Measurements from ENCODE around the gene TVP23A.
"Not testable (repeated sequence)": the region's sequence is repeated elsewhere in the genome, so short reads cannot be mapped to it uniquely, and the experiment has no call there.

The TVP23A gene

DNA sequence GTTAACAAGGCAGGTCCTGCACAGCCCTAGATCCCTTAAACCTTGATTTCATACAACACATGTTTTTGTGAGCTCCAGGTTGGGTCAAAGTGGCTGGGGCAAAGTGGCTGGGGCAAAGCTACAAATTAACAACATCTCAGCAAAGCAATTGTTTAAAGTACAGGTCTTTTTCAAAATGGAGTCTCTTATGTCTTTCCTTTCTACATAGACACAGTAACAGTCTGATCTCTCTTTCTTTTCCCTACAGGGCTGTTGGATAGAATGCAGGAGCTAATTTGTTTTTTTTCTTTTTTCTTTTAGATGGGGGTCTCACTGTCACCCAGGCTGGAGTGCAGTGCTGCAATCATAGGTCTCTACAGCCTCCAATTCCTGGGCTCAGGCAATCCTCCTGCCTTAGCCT, 11.6 kb upstream of the TVP23A start:
- not testable (repeated sequence) for H3K36me3 ChIP-seq (ENCODE audit: insufficient read depth, low read length); H3K4me1 ChIP-seq (ENCODE audit: insufficient read depth, low read length); H3K4me3 ChIP-seq (ENCODE audit: low read length); H2AFZ ChIP-seq (ENCODE audit: low read depth, low read length); H3K27me3 ChIP-seq (ENCODE audit: insufficient read depth, low read length); H3K9me3 ChIP-seq (ENCODE audit: low read length)

DNA sequence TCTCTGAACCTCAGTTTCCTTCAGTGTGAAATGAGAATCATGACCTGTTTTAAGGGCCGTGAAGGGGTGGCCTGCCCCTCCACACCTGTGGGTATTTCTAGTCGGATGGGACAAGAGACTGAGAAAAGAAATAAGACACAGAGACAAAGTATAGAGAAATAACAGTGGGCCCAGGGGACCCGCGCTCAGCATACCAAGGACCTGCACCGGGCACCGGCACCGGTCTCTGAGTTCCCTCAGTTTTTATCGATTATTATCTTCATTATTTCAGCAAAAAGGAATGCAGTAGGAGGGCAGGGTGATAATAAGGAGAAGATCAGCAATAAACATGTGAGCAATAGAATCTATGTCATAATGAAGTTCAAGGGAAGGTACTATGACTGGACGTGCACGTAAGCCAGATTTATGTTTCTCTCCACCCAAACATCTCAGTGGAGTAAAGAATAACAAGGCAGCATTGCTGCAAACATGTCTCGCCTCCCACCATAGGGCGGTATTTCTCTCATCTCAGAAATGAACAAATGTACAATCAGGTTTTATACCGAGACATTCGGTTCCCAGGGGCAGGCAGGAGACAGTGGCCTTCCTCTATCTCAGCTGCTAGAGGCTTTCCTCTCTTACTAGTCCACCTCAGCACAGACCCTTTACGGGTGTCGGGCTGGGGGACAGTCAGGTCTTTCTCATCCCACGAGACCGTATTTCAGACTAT, 10.9 kb upstream of the TVP23A start:
- H3K27me3 ChIP-seq (ENCODE audit: insufficient read depth, low read length); H3K4me3 ChIP-seq (ENCODE audit: low read length); H2AFZ ChIP-seq (ENCODE audit: low read depth, low read length); H3K4me1 ChIP-seq (ENCODE audit: insufficient read depth, low read length); H3K36me3 ChIP-seq (ENCODE audit: insufficient read depth, low read length); H3K9me3 ChIP-seq (ENCODE audit: low read length): not testable (repeated sequence)

DNA sequence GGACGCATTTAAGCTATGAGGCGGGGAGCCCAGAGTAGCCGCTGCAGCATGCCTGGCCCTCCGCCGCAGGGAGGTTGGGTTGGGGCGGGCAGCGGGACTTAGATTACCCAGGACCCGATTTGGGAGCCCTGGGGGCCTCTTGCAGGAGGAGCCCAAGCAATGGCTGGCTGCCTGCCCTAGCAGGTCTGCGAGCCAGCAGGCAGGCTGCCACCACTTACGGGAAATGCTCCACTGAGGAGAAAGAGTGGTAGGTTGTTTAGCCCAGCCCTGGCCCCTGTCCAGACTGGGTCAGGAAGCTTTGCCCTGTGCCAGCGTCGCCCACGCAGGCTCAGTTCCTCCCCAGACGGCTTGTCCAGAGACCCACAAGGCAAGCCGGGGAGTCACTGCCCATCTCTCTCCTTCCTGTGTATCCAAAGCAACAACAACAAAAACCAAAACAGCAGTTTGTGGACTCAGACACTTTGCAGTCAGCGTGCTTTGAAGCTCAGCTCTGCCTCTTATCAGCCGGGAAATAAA, 10.3 kb upstream of the TVP23A start:
- no peaks in the 10 kb centered on the region for H3K36me3 ChIP-seq (ENCODE audit: insufficient read depth, low read length)
- no peaks in the 10 kb centered on the region for H3K9me3 ChIP-seq (ENCODE audit: low read length)
- H3K27me3 ChIP-seq (ENCODE audit: insufficient read depth, low read length) = peaks cover 7% of the 10 kb centered on the region
- H3K4me1 ChIP-seq (ENCODE audit: insufficient read depth, low read length) = peaks cover 4% of the 10 kb centered on the region
- H2AFZ ChIP-seq (ENCODE audit: low read depth, low read length) = no peak overlapping the region
- no peak overlapping the region for H3K4me3 ChIP-seq (ENCODE audit: low read length)

DNA sequence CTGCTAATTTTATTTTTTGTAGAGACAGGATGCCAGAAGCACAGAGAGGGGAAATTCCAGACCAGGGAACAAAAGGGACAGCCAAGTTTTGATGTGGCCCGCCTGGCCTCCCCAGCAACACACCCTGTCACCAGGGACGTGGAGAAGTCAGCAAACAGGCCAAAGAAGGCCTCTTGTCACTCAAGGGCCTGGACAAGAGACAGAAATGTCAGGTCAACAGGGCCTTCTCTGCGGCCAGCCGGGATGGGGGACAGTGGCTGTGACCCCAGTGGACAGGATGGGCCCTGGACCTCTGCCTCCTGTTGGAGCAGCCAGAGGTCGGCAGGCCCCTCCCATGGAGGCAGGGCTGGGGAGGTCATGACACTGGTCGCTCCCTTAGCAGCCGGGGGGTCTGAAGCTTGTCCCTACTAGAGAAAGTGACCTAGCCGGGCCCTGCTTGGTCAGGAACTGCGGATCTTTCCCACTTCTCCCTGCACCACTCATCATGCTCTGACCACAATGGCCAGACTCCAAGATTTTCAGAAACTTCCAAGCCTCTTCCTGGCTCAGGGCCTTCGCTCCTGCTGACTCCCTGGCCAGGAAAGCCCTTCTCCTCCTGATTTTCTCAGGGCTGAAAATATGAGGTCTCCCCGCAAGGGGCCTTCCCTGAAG, 9.2 kb upstream of the TVP23A start:
- H3K27me3 ChIP-seq (ENCODE audit: insufficient read depth, low read length) = peaks cover 7% of the 10 kb centered on the region
- no peak overlapping the region for H3K4me3 ChIP-seq (ENCODE audit: low read length)
- no peak overlapping the region for H2AFZ ChIP-seq (ENCODE audit: low read depth, low read length)
- no peaks in the 10 kb centered on the region for H3K9me3 ChIP-seq (ENCODE audit: low read length)
- H3K36me3 ChIP-seq (ENCODE audit: insufficient read depth, low read length) = no peaks in the 10 kb centered on the region
- peaks cover 4% of the 10 kb centered on the region for H3K4me1 ChIP-seq (ENCODE audit: insufficient read depth, low read length)

DNA sequence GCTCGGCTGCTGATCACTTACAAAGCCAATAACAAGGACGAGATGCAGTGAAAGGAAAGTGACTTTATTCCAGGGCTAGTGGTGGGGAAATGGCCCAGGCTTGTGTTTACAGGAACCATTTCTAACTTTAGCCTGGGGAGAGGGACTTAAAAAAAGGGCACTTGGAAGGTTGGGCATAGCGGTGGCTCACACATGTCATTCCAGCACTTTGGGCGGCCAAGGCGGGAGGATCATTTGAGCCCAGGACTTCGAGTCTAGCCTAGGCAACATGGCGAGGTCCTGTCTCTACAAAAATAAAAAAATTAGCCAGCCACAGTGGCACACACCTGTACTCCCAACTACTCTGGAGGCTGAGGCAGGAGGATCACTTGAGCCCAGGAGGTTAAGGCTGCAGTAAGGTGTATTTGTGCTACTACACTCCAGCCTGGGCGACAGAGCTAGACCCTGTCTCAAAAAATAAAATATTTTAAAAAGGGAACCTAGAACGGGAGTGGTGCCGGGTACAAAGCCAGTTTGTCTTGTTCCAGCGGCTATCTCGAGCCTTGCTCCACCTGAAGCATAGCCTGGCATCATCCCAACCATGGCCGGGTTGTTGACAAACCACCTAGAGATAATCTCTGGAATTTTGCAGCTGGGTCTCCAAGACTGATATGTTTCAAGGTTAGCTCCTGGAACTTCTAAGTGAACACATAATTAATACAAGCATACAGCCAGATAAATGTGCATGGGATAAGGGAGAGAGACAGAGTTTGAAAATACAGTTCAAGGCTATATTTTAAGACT, 5.7 kb upstream of the TVP23A start:
- H3K27me3 ChIP-seq (ENCODE audit: insufficient read depth, low read length) = peaks cover 20% of the 10 kb centered on the region
- H3K4me1 ChIP-seq (ENCODE audit: insufficient read depth, low read length) = peaks cover 4% of the 10 kb centered on the region
- no peaks in the 10 kb centered on the region for H3K9me3 ChIP-seq (ENCODE audit: low read length)
- H3K36me3 ChIP-seq (ENCODE audit: insufficient read depth, low read length) = no peaks in the 10 kb centered on the region
- H3K4me3 ChIP-seq (ENCODE audit: low read length) = no peak overlapping the region
- no peak overlapping the region for H2AFZ ChIP-seq (ENCODE audit: low read depth, low read length)

DNA sequence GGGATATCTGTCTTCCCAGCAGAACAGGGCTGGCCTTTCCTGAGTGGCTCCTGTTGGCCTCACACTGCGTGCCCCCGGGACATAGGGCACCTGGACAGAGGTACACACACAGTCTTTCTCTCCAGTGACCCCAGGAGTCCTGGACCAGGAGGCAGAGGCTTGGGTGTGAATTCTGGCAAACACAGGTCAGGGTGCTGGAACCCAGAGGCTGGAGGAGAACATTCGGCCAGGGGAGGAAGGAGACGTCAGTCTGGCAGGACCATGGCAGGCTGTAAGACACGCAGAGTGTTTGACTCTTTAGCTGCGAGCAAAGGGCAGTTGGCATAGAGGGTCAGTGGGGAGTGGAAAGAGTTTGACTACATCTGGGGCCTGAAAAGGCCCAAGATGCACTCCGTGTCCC, 4.1 kb upstream of the TVP23A start:
- H3K4me3 ChIP-seq (ENCODE audit: low read length) = no peak overlapping the region
- H3K27me3 ChIP-seq (ENCODE audit: insufficient read depth, low read length) = peaks cover 28% of the 10 kb centered on the region
- no peak overlapping the region for H2AFZ ChIP-seq (ENCODE audit: low read depth, low read length)
- peaks cover 2% of the 10 kb centered on the region for H3K4me1 ChIP-seq (ENCODE audit: insufficient read depth, low read length)
- no peaks in the 10 kb centered on the region for H3K9me3 ChIP-seq (ENCODE audit: low read length)
- no peaks in the 10 kb centered on the region for H3K36me3 ChIP-seq (ENCODE audit: insufficient read depth, low read length)

DNA sequence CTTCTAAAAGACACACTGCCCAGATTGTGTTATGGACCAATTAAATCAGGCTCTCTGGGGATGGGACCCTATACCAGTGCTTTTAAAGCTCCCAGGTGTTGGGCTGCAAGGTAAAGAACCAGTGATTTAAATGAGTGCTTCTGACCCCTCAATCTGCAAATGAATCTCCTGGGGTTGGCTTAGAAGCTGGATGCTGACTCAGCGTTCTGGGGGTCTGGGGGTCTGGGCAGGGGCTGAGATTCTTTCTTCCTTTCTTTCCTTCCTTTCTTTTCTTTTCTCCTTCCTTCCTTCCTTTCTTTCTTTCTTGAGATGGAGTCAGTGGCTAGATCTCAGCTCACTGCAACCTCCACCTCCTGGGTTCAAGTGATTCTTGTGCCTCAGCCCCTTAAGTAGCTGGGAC, 2.0 kb upstream of the TVP23A start:
- H2AFZ ChIP-seq (ENCODE audit: low read depth, low read length) = no peak overlapping the region
- H3K9me3 ChIP-seq (ENCODE audit: low read length) = no peaks in the 10 kb centered on the region
- no peak overlapping the region for H3K4me3 ChIP-seq (ENCODE audit: low read length)
- peaks cover 35% of the 10 kb centered on the region for H3K27me3 ChIP-seq (ENCODE audit: insufficient read depth, low read length)
- H3K36me3 ChIP-seq (ENCODE audit: insufficient read depth, low read length) = no peaks in the 10 kb centered on the region
- no peaks in the 10 kb centered on the region for H3K4me1 ChIP-seq (ENCODE audit: insufficient read depth, low read length)

DNA sequence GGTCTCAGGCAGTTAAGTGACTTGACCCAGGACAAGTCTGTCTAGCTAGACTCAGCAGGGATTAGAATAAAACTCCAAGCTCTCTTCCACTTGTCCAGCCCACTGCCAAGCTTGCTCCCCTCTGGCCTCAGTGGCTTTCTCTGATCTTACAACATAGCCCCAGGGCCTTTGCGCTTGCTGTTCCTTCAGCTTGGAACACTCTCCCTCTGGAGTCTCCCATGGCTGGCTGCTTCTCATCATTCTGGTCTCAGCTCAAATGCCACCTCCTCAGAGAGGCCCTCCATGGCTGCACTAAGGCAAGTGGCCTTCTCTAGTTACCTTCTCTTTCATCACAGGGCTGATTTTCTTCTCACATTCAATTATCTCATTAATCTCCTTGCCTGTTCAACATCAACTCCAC, 1.1 kb downstream of the TVP23A start:
- Histone ChIP-seq H3K4me1 (ENCODE audit: insufficient read depth, low read length) (no peaks in the 10 kb centered on the region), H2AFZ (ENCODE audit: low read depth, low read length) (no peak overlapping the region), H3K36me3 (ENCODE audit: insufficient read depth, low read length) (no peaks in the 10 kb centered on the region), H3K9me3 (ENCODE audit: low read length) (no peaks in the 10 kb centered on the region), H3K27me3 (ENCODE audit: insufficient read depth, low read length) (peaks cover 34% of the 10 kb centered on the region), H3K4me3 (ENCODE audit: low read length) (no peak overlapping the region)

DNA sequence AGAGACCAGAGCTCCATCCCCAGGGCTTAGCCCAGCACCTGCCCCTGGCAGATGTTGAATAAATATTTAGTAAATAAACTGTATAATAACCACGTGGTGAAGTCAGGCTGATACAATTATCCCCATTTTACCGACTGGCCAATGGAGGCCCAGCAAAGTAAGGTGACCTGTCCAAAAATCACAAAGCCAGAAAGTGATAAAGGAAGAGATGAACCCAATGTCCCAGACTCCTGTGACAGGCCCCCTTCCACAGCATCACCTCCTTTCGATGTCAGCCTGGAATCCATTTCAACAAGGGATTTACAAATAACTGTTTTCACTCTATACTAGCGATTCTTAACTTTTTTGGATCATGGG, 5.5 kb downstream of the TVP23A start:
- Histone ChIP-seq H3K4me1 (ENCODE audit: insufficient read depth, low read length) (no peaks in the 10 kb centered on the region), H2AFZ (ENCODE audit: low read depth, low read length) (no peak overlapping the region), H3K9me3 (ENCODE audit: low read length) (no peaks in the 10 kb centered on the region), H3K27me3 (ENCODE audit: insufficient read depth, low read length) (peaks cover 11% of the 10 kb centered on the region), H3K36me3 (ENCODE audit: insufficient read depth, low read length) (no peaks in the 10 kb centered on the region), H3K4me3 (ENCODE audit: low read length) (no peak overlapping the region)

DNA sequence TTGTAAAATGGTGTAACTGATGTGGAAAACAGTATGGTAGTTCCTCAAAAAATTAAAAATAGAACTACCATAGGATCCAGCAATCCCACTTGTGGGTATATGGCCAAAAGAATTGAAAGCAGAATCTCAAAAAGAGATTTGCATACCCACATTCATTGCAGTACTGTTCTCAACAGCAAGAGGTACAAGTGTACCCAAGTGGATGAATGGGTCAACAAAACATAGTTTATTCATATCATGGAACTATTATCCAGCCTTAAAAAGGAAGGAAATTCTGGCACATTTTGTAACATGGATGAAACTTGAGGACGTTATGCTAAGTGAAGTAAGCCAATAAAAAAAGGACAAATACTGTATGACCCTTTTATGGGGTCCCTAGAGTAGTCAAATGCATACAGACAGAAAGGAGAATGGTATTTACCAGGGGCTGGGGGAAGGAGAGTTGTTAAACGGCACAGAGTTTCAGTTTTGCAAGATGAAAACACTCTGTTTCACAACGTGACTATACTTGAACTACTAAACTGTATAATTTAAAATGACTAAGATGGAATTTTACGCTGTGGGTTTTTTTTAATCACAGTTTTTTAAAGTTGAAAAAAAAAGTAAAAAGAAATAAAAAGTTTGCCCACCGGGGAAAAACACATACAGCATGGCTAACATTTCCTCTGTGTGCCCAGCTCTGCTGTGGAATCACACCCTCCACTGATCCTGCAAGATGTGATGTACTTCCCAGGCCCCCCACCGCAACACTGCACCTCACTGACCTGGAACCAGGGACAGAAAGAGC, 6.1 kb downstream of the TVP23A start:
- Histone ChIP-seq H2AFZ (ENCODE audit: low read depth, low read length) (no peak overlapping the region), H3K36me3 (ENCODE audit: insufficient read depth, low read length) (no peaks in the 10 kb centered on the region), H3K4me1 (ENCODE audit: insufficient read depth, low read length) (no peaks in the 10 kb centered on the region), H3K4me3 (ENCODE audit: low read length) (no peak overlapping the region), H3K27me3 (ENCODE audit: insufficient read depth, low read length) (peaks cover 6% of the 10 kb centered on the region), H3K9me3 (ENCODE audit: low read length) (no peaks in the 10 kb centered on the region)

DNA sequence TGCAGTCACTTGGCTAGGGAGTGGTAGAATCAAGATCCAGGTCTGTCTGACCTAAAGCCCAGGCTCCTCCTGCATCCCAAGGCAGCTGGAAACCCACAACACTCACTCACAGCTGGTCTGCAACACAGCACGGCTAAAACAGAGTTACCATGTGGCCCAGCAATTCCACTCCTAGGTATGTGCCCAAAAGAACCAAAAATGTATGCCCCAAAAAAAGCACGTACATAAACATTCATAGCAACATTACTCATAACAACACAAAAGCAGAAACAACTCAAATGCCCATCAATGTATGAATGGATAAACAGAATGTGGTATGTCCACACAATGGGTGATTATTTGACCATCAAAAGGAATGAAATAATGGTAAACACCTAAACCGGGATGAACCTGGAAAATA, 8.9 kb downstream of the TVP23A start:
- Histone ChIP-seq H3K4me1 (ENCODE audit: insufficient read depth, low read length) (no peaks in the 10 kb centered on the region), H3K36me3 (ENCODE audit: insufficient read depth, low read length) (no peaks in the 10 kb centered on the region), H2AFZ (ENCODE audit: low read depth, low read length) (no peak overlapping the region), H3K27me3 (ENCODE audit: insufficient read depth, low read length) (no peaks in the 10 kb centered on the region), H3K9me3 (ENCODE audit: low read length) (no peaks in the 10 kb centered on the region), H3K4me3 (ENCODE audit: low read length) (no peak overlapping the region)

DNA sequence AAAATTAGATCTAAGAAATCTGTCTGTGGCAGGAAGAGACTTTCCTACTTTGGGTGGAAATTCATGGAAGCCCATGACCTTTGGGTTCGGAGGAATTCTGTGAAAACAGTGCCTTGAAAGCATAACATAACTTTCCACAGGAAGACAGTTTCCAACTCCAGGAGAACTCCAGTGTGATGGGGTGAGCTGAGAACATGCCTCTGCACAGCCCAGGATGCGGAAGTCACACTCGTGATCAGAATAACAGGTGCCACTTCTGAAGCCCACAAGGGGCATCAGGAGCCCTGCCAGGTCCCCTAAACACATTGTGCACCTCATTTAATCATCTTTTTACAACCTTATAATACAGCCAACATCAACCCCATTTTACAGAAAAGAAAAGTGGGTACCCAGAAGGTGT, 9.7 kb downstream of the TVP23A start:
- H3K4me1 ChIP-seq (ENCODE audit: insufficient read depth, low read length) = no peaks in the 10 kb centered on the region
- no peaks in the 10 kb centered on the region for H3K27me3 ChIP-seq (ENCODE audit: insufficient read depth, low read length)
- no peaks in the 10 kb centered on the region for H3K36me3 ChIP-seq (ENCODE audit: insufficient read depth, low read length)
- H3K9me3 ChIP-seq (ENCODE audit: low read length) = no peaks in the 10 kb centered on the region
- no peak overlapping the region for H2AFZ ChIP-seq (ENCODE audit: low read depth, low read length)
- H3K4me3 ChIP-seq (ENCODE audit: low read length) = no peak overlapping the region

DNA sequence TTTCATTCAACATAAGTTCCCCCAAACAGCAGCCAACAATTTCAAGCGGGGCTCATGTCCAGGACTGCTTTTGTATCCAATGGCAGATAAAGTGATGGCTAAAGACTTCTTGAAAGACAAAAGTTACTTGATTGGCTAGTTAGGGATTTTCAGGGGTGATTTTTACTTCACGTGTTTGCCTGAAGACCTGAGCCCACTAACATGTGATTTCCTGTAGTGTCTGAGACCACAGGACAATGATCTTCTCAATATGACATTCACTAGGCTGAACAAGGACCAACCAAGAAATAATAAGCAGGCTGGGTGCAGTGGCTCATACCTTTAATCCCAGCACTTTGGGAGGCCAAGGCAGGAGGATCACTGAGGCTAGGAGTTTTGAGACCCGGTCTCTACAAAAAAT, 10.4 kb downstream of the TVP23A start:
- no peak overlapping the region for H3K4me3 ChIP-seq (ENCODE audit: low read length)

More for the DNA sequence above, 10.4 kb downstream of the TVP23A start:
- no peaks in the 10 kb centered on the region for H3K9me3 ChIP-seq (ENCODE audit: low read length)
- no peaks in the 10 kb centered on the region for H3K27me3 ChIP-seq (ENCODE audit: insufficient read depth, low read length)
- H2AFZ ChIP-seq (ENCODE audit: low read depth, low read length) = no peak overlapping the region
- no peaks in the 10 kb centered on the region for H3K36me3 ChIP-seq (ENCODE audit: insufficient read depth, low read length)
- H3K4me1 ChIP-seq (ENCODE audit: insufficient read depth, low read length) = no peaks in the 10 kb centered on the region
